Measurements from ENCODE around the gene THSD7A. TPM values are rescaled to one million over a fixed set of nuclear protein-coding genes. Genes with fewer than 3 reads are reported as not detected.
"Not testable (repeated sequence)": the region's sequence is repeated elsewhere in the genome, so short reads cannot be mapped to it uniquely, and the experiment has no call there.

The THSD7A gene
- total RNA-seq, 1 experiment from 2014 or later = 4.0 TPM

GRCh38 chr7:11527707-11528106 is 304.3 kb downstream of the THSD7A start:
- Histone ChIP-seq H2AFZ (no peak overlapping the region), H3K4me1 (replicated peaks; ENCODE audit: insufficient read depth) (no peaks in the 10 kb centered on the region), H3K4me2 (no peak overlapping the region), H3K9me3 (ENCODE audit: insufficient read depth, low read depth) (no peaks in the 10 kb centered on the region), H3K79me2 (ENCODE audit: low read depth) (no peaks in the 10 kb centered on the region), H3F3A (ENCODE audit: insufficient read depth, low read depth) (no peaks in the 10 kb centered on the region; the same call in 1 of the 2 replicates), H3K27me3 (ENCODE audit: insufficient read depth, low read depth) (no peaks in the 10 kb centered on the region), H3K4me3 (no peak overlapping the region), H4K20me1 (ENCODE audit: insufficient read depth) (no peaks in the 10 kb centered on the region), H3K27ac (no peak overlapping the region), H3K36me3 (ENCODE audit: low read depth) (no peaks in the 10 kb centered on the region), H3K9me2 (ENCODE audit: insufficient read depth) (no peaks in the 10 kb centered on the region)
- intact Hi-C loops (cut with micrococcal nuclease; ENCODE audit: unreplicated experiment) = no loop called here
- TF ChIP-seq CTCF (conservative IDR thresholded peaks at IDR 0.05) (no peak), EZH2 (IDR thresholded peaks at IDR 0.05; ENCODE audit: low read depth) (no peak)
- no peak for DNase-seq
- ChIA-PET POLR2A (ENCODE audit: unreplicated experiment) (no interaction called here), CTCF (no interaction called here)
- BruUV-seq (replicated peaks) = no TSS peak

GRCh38 chr7:11524476-11525397 is 307.3 kb downstream of the THSD7A start:
- intact Hi-C loops (cut with micrococcal nuclease; ENCODE audit: unreplicated experiment) = no loop called here
- Histone ChIP-seq H3K4me3 (no peak overlapping the region), H3F3A (ENCODE audit: insufficient read depth, low read depth) (no peaks in the 10 kb centered on the region; the same call in 1 of the 2 replicates), H3K4me1 (replicated peaks; ENCODE audit: insufficient read depth) (no peaks in the 10 kb centered on the region), H3K36me3 (ENCODE audit: low read depth) (no peaks in the 10 kb centered on the region), H4K20me1 (ENCODE audit: insufficient read depth) (no peaks in the 10 kb centered on the region), H3K9me3 (ENCODE audit: insufficient read depth, low read depth) (no peaks in the 10 kb centered on the region), H3K27ac (no peak overlapping the region), H3K79me2 (ENCODE audit: low read depth) (no peaks in the 10 kb centered on the region), H2AFZ (no peak overlapping the region), H3K4me2 (no peak overlapping the region), H3K9me2 (ENCODE audit: insufficient read depth) (no peaks in the 10 kb centered on the region), H3K27me3 (ENCODE audit: insufficient read depth, low read depth) (no peaks in the 10 kb centered on the region)
- CTCF ChIA-PET = no interaction called here
- POLR2A ChIA-PET (ENCODE audit: unreplicated experiment) = no interaction called here
- no peak for DNase-seq
- TF ChIP-seq EZH2 (IDR thresholded peaks at IDR 0.05; ENCODE audit: low read depth) (no peak), CTCF (conservative IDR thresholded peaks at IDR 0.05) (no peak)
- BruUV-seq (replicated peaks) = no TSS peak

- H3K36me3 ChIP-seq (ENCODE audit: low read depth); H3K27ac ChIP-seq; H3K9me2 ChIP-seq (ENCODE audit: insufficient read depth); H3K9me3 ChIP-seq (ENCODE audit: insufficient read depth, low read depth); intact Hi-C loops (cut with micrococcal nuclease; ENCODE audit: unreplicated experiment); POLR2A ChIA-PET (ENCODE audit: unreplicated experiment); H3K4me3 ChIP-seq; H3K4me1 ChIP-seq (replicated peaks; ENCODE audit: insufficient read depth); H3K79me2 ChIP-seq (ENCODE audit: low read depth); H3F3A ChIP-seq (ENCODE audit: insufficient read depth, low read depth); H4K20me1 ChIP-seq (ENCODE audit: insufficient read depth); BruUV-seq (replicated peaks); H3K27me3 ChIP-seq (ENCODE audit: insufficient read depth, low read depth); H2AFZ ChIP-seq; CTCF ChIA-PET; DNase-seq; H3K4me2 ChIP-seq: not testable (repeated sequence)
These were observed 310.0 kb downstream of the THSD7A start for GRCh38 chr7:11521964-11522499.
